ENCODE results near the gene LRRK2.
"Not testable (repeated sequence)": the region's sequence is repeated elsewhere in the genome, so short reads cannot be mapped to it uniquely, and the experiment has no call there.

LRRK2 gene

DNA sequence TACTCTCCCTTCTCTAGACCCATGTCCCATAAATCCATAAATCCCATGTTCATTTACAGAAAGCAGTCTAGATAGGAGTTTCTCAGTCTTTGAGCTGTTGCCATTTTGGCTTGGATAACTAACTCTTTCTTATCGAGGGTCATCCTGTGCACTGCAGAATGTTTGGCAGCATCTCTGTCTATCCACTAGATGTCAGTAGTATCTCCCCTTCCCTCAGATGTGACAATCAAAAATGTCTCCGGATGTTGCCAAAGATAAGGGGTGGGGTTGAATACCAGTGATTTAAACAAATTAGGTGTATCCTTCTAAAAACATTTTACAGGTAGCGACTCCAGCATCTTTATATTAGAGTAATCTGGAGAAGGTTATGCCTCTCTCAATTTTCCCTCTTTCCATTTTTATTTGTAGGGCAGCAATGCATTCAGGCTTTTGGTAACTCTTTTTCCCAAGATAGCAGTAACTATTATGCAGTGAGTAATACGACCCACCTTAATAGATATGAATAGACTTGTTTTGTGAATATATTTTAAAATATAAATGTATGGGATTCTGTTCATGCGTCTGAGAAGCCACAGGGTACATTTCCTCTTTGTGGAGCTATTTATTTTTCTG is 100.7 kb downstream of the LRRK2 start:
- peak; percentile 83 for DNase-seq

DNA sequence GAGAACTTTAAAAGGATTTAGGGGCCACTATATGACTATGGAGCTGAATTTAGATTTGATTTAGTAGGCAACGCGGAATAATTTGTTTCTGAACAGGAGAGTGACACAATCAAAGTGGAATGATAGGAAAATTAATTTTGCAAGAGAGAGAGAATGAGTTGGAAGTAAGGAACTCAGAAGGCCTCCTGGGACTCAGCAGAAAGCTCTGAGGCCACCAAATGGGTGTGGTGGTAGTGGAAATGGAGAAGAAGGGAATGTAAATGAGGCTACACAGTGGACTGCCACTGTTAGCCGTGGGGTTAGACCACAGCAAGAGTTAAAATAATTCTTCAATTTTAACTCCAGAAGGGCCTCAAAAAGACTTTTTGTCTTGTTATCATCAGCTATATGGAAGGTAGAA is 102.7 kb downstream of the LRRK2 start:
- no peak for DNase-seq

DNA sequence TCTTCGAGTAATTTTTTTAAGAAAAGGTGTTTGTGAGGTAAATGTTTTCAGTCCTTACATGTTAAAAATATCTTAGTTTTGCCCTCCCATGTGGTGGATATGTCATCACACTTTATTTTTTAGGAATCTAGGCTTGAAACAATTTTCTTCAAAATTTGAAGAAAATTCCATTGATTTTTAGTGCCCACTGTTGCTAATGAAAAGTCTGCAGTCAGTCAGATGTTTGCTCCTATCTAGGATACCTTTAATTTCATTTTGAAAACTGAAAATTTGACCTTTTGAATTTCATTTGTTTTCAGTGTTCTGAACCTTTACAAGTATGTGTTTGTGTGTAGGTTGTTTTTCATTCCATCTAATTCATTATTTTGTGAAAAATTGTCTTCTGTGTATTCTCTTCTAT is 105.4 kb downstream of the LRRK2 start:
- DNase-seq: no peak

DNA sequence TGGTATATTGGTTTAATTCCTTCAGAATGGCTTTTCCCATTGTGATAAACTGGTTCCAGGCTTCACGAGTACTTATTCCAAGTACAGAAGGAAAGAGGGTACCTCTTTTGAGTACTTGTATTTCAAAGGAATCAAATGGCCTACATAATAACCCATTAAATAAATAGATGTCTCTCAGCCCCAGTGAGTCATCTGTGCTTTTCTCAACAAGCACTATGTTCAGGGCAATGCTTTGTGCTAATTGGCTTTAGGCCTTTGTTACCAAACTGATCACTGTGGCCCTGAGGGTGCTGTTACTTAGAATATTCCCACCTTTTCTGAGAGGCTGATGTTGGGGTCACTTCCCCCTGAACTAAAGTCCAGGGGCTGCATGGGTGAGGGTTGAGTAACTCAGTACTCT is 107.1 kb downstream of the LRRK2 start:
- no peak for DNase-seq

DNA sequence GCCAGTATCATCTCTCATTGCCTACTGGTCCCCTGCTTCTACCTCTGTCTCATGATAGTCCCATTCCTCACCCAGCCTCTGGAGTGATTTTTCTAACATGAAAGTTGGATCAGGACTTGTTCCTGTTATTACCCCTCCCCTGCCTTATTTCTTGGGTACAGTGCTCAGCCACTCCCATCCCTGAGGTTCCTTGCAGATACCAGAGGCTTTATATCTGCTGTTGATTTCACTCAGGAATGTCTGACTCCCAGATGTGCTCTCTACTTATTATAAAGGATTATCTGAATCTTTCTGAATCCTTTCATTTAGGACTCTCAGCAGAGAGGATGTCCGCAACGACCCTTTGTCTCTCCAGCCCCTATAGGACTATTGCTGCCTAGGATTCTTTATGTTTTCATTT is 111.2 kb downstream of the LRRK2 start:
- DNase-seq: no peak

DNA sequence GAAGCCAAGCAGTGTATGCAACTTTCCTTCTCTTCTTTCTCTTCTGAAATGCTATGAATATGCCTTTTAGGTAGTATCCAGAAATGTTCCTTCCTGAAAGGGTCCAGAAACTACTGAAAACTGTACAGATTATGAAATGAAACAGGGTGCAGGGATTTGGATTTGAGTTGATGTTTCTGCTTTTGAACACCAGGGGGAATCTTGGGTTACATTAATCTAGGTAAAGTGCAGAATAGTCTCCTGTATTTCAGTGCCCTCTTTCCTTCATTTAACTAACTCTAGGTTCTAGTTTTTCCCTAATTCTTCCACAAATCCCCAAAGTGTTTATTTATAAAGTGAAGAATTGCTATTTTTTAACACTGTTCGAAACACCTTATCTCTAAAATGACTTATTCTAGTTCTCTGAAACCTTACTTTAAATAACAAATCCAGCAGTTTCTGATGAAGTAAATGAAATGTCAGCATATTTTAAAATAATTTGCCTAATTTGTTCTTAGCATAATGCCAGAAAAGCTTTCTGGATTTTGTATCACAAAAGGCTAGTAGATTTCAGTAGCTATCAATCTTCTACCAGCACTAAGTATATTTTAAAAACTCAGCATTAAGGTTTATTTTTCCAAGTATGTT is 111.9 kb downstream of the LRRK2 start:
- peak; percentile 36 for DNase-seq

DNA sequence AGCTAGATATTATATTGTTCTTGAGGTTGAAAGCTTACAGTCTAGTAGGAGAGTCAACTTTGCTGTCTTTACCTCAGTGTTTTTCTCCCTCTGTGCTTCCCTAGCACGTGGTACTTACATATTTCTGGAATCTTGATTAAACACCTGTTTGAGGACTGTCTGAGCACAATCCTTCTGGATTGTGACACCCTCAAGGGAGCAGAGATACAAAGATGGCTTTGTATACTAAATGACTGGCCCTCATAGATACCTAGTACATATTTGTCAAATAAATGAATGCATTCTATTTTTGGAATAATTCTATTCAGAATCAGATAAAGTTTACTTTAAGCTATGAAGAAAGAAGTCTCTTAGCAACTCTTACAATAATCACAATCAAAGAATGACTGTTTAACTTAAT is 113.3 kb downstream of the LRRK2 start:
- no peak for DNase-seq

DNA sequence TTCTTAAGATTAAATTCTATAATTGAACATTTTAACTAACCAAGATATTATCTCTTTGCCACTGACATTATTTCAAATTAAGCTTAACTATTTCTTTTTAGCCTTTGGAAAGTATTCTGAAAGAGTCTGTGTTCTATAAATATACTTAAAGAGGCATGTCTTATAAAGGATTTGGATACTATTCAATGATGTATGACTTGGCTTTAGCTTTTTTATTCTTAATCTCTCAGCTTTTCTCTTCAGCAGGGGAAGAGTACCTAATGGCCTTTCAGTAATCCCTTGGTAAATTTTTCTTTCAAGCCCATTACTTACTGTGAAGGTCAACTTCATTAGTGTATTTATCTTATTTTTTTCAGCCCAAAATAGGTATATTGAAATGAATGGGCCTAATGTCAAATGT is 113.8 kb downstream of the LRRK2 start:
- no peak for DNase-seq

DNA sequence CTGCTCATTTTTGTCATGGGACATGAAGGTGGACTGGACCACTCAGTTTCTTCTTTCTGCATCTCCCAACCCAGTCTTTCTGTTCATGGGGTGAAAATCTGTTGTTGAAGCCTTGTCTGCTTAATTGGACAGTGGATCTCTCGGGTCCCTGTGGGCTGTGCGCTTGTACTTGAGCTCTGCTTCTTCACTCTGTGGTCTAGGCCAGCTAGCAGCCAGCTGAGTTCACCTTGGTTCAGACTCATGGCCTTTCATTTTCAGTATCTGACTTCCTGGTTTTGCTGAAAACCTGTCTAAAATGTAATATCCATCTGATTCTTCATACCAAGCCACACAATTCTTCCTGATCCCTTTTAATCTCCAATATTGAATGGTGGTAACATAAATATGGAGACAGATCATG is 117.2 kb downstream of the LRRK2 start:
- no peak for DNase-seq

DNA sequence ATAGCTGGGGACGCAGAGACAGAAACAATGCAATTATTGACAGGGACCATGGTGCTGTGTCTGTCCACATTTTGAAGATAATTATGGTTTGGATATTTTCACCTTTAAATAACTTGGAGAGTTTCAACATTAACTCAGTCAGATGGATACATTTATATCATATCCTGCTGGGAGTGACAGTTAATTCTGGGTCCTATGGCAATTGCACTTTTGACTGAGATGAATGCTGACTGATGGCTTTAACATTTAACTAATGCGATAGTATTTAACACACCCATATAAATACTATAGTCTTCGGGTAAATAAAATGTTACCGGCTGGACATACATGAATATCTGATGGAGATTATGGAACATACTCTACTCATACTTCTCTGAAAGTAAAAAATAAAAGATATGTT is 118.3 kb downstream of the LRRK2 start:
- DNase-seq: no peak

DNA sequence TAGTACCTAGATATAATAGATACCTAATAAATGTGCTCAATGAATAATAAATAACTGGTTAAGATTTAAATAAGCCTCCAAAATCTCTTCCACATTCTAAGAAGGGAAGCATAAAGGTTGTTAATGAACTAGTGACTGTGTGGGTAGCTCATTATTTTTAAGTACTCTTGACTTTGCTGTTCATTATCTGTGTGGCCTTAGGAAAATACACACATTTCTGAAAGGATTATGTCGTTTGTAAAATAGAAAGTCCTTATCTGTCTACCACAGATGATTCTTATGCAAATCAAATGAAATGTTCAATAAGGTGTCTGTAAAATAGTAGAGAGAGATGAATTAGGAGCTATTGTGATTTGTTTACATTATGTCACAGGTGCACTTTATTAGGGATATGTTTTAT is 119.5 kb downstream of the LRRK2 start:
- DNase-seq: no peak

DNA sequence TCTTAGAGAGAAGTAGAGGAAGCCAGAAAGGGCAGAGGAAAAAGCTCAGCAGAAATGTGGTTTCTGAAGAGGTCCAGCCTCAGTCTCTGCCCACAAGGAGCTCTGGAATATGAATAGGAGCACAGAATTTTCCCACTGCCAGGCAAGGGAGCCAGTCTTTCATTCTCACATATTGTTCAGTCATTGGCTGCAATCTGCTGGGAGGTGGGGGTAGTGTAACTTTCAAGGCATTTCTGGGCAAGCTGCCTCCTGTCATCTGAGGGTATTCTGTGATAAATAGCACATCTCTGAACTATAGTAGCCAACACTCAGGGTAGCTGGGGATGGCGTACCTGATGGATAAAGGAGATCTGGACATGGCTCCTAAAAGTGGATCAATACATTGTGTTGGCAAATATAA is 127.2 kb downstream of the LRRK2 start:
- DNase-seq: no peak

DNA sequence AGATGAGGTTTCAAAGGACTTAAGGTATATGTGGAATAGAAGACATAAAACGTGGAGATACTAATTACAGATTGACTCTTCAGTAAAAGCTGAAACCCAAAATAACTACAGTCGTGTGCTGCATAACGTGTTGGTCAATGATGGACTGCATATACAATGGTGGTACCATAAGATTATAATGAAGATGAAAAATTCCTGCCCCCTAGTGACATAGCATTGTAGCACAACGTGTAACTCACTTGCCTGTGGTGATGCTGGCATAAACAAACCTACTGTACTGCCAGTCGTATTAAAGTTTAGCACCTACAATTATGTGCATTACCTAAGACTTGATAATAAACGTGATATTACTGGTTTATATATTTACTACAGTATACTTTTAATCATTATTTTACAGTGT is 150.3 kb downstream of the LRRK2 start:
- no peak for DNase-seq

DNA sequence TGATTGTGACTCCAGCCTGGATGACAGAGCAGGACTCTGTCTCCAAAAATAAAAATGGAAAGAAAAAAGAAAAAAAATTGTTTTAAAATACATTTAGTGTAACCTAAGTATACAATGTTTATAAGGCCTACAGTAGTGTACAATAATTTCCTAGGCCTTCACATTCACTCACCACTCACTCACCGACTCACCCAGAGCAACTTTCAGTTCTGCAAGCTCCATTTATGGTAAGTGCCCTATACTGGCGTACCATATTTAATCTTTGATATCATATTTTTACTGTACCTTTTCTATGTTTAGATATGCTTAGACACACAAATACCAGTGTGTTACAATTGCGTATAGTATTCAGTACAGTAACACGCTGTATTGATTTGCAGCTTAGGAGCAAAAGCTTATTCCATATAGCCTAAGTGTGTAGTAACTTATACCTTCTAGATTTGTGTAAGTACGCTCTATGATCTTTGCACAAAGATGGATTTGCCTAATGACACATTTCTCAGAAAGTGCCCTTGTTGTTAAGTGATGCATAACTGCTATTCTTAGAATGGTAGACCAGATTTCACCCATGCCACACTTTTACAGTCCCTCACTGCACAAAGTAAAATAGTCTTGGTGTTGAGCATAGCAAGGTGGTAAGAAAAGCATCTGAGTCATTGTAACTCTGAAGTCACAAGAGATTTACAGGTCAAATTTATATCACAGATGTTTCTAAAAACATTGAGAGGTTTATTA is 151.9 kb downstream of the LRRK2 start:
- DNase-seq: no peak

DNA sequence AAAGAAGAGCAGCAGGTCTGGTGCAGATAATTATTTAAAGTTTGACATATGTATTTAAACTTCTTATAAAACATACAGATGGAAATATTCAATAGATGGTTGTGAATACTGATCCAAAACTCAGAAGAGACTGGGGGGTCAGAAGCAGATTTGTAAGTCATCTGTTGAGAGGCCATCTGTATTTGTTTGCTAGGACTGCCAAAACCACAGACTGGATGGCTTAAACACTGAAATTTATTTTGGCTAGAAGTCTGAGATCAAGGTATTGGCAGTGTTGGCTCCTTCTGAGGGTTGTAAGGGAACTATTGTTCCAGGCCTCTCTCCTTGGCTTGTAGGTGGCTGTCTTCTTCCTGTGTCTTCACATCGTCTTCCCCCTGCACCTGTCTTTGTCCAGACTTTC is 153.9 kb downstream of the LRRK2 start:
- no peak for DNase-seq

DNA sequence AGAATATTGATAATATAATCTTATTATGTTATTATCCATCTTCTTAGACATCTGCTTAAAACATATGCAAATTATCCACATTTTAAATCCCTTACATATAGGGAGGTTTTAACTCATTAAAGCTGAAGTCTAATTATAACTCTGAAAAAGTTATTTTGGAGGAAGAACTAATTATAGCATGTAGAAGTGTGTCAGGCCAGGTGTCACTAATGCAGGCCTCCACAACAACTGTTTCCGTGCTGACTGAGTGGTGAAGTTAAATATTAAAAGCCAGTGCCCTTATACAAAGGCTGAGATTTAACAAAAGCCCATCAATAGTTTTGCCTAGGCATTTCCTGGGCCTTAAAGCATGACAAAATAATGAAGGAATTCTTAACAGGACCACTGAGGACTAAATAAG is 157.4 kb downstream of the LRRK2 start:
- DNase-seq: no peak

DNA sequence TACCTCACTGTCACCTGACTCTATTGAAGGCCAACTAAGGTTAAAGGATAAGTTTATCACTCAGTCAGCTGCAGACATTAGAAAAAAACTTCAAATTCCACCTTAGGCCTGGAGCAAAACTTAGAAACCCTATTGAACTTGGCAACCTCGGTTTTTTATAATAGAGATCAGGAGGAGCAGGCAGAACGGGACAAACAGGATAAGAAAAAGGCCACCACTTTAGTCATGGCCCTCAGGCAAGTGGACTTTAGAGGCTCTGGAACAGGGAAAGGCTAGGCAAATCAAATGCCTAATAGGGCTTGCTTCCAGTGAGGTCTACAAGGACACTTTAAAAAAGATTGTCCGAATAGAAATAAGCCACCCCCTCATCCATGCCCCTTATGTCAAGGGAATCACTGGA is 162.5 kb downstream of the LRRK2 start:
- DNase-seq: not testable (repeated sequence)

DNA sequence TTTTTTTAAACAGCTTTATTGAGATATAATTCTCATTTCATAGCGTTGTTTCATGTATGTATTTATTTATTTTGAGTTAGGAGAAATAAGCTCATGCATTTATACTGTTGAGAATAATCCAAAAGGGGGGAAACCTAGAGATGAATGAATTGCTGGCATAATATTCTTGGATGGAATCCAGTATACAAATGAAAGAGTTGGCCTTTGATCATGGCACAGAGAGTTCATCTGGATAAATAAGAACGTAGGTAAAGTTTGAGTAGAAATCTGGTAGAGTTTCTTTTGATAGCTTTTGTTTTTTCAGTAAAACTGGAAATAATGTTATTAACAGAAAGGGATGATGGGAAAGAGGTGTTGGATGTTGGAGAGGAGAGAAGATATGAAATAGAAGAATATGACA is 166.2 kb downstream of the LRRK2 start:
- no peak for DNase-seq

DNA sequence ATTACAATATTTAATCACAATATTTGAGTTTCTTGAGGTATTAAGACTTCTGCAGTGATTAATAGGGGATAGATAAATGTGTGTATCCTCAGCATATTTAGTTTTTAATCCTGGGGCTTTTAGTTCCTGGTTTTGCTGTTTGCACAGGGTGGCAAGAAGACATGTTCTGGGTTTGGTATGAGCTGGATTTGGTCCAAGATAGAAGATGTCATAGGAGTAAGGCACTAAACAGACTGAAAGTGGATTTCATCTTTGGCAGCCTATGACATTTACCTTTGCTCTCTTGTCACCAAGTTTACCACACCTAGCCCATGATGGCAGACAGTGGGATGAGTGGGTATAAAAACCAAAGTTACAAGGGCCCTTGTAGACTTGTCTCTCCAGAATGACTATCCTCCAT is 168.2 kb downstream of the LRRK2 start:
- DNase-seq: no peak

DNA sequence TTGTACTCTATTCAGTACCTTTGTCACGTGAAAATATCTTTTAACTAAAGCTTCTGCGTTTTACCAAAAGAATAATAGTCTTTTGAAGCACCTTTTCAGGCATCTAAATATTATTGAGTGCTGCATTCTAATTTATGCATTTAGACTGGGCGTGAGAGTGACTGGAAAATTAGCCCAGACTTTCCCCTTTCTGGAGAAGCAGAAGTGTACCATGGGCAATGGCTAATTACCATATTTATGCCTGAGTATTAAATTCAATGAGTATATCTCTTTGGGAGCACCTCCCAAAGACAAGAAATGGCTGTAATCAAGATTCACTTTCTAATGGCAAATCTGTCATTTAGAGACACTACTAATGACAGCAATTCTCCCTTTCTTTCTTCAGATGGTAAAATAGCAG is 174.9 kb downstream of the LRRK2 start:
- DNase-seq: no peak

DNA sequence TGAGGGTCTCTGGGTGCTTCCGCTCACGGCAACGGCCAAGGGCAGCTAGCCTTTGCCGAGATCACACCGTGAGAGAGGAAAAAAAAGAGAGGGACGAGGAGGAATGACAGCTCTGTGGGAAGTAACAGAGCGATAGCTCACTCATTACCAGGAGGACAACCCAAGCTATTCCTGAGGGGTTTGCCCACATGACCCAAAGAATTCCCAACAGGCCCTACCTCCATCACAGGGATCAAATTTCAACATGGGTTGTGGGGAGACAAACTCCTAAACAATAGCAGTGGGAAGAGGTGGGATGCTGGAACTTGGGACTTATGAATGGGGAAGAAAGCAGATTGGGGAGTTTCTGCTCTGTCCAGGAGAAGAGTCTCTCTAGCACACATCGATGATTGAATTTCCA is 180.6 kb downstream of the LRRK2 start:
- DNase-seq: no peak
